ENCODE results near the gene TAS1R2. TPM values are rescaled to one million over a fixed set of nuclear protein-coding genes. Genes with fewer than 3 reads are reported as not detected.

Gene TAS1R2
- total and polyA plus RNA-seq, 9 of the 15 experiments (the other 6 are each of a cell fraction or from before 2014, with no cell fraction given) = not detected

DNA sequence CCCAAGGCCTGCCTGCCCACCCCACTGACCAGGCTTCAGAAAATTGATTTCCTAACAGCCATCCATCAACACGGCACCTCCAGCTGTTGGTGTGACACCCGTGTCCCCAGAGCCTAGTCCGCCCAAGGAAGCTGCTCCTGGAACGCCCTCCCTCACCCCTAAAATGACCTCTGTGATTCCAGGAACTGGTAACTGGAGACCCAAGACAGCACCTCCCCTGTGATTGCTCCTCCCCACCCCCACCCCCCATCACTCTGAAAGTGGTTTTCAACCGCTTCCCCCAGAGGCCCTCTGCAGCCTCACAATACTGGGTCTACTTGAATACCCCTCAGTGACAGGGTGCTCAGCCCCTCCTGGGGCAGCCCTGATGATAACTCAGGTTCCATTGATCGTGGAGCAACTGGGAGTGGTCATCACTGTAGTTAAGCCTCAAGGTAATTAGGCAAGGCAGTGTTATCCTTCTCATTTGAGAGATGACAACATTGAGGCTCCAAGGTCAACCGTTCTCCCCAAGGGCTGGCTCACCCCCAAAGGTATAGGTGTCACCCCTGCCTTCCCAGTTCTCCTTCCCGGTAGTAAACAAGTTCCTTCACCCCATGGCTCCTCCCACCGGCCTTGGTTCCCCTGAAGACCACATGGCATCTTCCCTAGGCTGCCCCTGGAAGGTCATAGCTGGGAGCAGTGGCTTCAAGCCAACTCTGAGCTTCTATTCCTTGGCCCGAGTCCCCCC, 52.0 kb downstream of the TAS1R2 start (continued):
- TF ChIP-seq ZNF75A (CRISPR knock-in tag; IDR thresholded peaks at IDR 0.05) = no peak
- no peak for TF ChIP-seq NFE2L1 (tag; IDR thresholded peaks at IDR 0.05; ENCODE audit: borderline replicate concordance, low read depth)
- TF ChIP-seq ZNF174 (CRISPR knock-in tag; IDR thresholded peaks at IDR 0.05) = no peak
- TF ChIP-seq E2F8 (IDR thresholded peaks at IDR 0.05; ENCODE audit: low read depth, partially characterized antibody) = no peak
- no peak for TF ChIP-seq TCF7 (IDR thresholded peaks at IDR 0.05; ENCODE audit: borderline replicate concordance)
- no peak for TF ChIP-seq PCBP2 (IDR thresholded peaks at IDR 0.05; ENCODE audit: low read depth, low read length, poor library complexity, severe bottlenecking)
- TF ChIP-seq MYBL2 (IDR thresholded peaks at IDR 0.05; ENCODE audit: low read depth) = no peak
- TF ChIP-seq MYBL2 (CRISPR knock-in tag; IDR thresholded peaks at IDR 0.05; ENCODE audit: borderline replicate concordance) = no peak
- TF ChIP-seq CHD1 (IDR thresholded peaks at IDR 0.05; ENCODE audit: low read length) = no peak
- no peak for TF ChIP-seq SAP30 (IDR thresholded peaks at IDR 0.05; ENCODE audit: borderline replicate concordance, insufficient read depth, low read depth, low read length, poor library complexity, severe bottlenecking)
- TF ChIP-seq, protein P1, sequence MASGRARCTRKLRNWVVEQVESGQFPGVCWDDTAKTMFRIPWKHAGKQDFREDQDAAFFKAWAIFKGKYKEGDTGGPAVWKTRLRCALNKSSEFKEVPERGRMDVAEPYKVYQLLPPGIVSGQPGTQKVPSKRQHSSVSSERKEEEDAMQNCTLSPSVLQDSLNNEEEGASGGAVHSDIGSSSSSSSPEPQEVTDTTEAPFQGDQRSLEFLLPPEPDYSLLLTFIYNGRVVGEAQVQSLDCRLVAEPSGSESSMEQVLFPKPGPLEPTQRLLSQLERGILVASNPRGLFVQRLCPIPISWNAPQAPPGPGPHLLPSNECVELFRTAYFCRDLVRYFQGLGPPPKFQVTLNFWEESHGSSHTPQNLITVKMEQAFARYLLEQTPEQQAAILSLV (tag; IDR thresholded peaks at IDR 0.05) = no peak
- no peak for TF ChIP-seq NCOA2 (IDR thresholded peaks at IDR 0.05; ENCODE audit: partially characterized antibody in 2 of 2)
- TF ChIP-seq CXXC5 (CRISPR knock-in tag; IDR thresholded peaks at IDR 0.05) = peak; percentile 58; the same call in 1 of the 2 replicates
- TF ChIP-seq ZNF586 (CRISPR knock-in tag; conservative IDR thresholded peaks at IDR 0.05) = no peak
- TF ChIP-seq TAL1 (IDR thresholded peaks at IDR 0.05) = no peak
- TF ChIP-seq, protein P2, sequence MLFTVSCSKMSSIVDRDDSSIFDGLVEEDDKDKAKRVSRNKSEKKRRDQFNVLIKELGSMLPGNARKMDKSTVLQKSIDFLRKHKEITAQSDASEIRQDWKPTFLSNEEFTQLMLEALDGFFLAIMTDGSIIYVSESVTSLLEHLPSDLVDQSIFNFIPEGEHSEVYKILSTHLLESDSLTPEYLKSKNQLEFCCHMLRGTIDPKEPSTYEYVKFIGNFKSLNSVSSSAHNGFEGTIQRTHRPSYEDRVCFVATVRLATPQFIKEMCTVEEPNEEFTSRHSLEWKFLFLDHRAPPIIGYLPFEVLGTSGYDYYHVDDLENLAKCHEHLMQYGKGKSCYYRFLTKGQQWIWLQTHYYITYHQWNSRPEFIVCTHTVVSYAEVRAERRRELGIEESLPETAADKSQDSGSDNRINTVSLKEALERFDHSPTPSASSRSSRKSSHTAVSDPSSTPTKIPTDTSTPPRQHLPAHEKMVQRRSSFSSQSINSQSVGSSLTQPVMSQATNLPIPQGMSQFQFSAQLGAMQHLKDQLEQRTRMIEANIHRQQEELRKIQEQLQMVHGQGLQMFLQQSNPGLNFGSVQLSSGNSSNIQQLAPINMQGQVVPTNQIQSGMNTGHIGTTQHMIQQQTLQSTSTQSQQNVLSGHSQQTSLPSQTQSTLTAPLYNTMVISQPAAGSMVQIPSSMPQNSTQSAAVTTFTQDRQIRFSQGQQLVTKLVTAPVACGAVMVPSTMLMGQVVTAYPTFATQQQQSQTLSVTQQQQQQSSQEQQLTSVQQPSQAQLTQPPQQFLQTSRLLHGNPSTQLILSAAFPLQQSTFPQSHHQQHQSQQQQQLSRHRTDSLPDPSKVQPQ (CRISPR knock-in tag; IDR thresholded peaks at IDR 0.05; ENCODE audit: borderline replicate concordance) = no peak
- TF ChIP-seq MTA2 (IDR thresholded peaks at IDR 0.05; ENCODE audit: low read depth) = no peak
- TF ChIP-seq HNRNPK (IDR thresholded peaks at IDR 0.05; ENCODE audit: low read depth, low read length, poor library complexity, severe bottlenecking) = no peak
- TF ChIP-seq BMI1 (IDR thresholded peaks at IDR 0.05; ENCODE audit: low read length) = no peak
- no peak; the same call in 1 of the 2 replicates for TF ChIP-seq RAD51 (IDR thresholded peaks at IDR 0.05; ENCODE audit: borderline replicate concordance, low read depth)
- TF ChIP-seq ZNF830 (CRISPR knock-in tag; IDR thresholded peaks at IDR 0.05) = no peak
- TF ChIP-seq NR2C1 (IDR thresholded peaks at IDR 0.05) = peak; percentile 79
- TF ChIP-seq NR2C1 (tag; IDR thresholded peaks at IDR 0.05) = peak; percentile 74
- TF ChIP-seq LARP7 (IDR thresholded peaks at IDR 0.05) = no peak
